Endothelial cell of umbilical vein (primary cell): ENCODE results near the gene KCNK16. TPM values are rescaled to one million over a fixed set of nuclear protein-coding genes. Genes with fewer than 3 reads are reported as not detected.

ENCODE experiments used
- BruUV-seq: library from RNA; stranded (reverse); fragments of 400-500 nt; replicated peaks from 2 replicates; lab custom pipeline; 2021; lab: Mats Ljungman, UMichigan
- CTCF ChIA-PET: fragments of 300-600, 350-600 bp; sonication (Branson Sonifier 250); formaldehyde crosslinking; loops from one replicate; lab custom pipeline; 2021; ENCODE audit warnings: antibody characterized with exemption, inconsistent platforms; lab: Charles Lee
- POLR2A ChIA-PET: fragments of 300-600, 350-600 bp; sonication (Branson Sonifier 250); formaldehyde crosslinking; loops from one replicate; lab custom pipeline; 2021; ENCODE audit warnings: antibody characterized with exemption, inconsistent platforms; lab: Charles Lee
- DNase-seq: peaks from one replicate; pipeline ENCODE4 v3.0.0-alpha.2; 2011; ENCODE audit warnings: low read depth, low spot score
- FAIRE-seq: peaks from 2 replicates; lab custom pipeline; 2011; peaks lifted over from hg19 to GRCh38; lab: Jason Lieb, UNC
- H2AFZ ChIP-seq: 2 replicates; pipeline ENCODE4 v1.6.0; 2012; ENCODE audit warnings: low read depth, low read length, control low read depth, inconsistent platforms
- H3K27ac ChIP-seq: 2 replicates; pipeline ENCODE4 v1.5.1; 2011; ENCODE audit warnings: low read depth, mild to moderate bottlenecking, control low read depth, low read length, moderate library complexity; ENCODE audit not compliant: insufficient read depth
- H3K27me3 ChIP-seq, 2 experiments: 2 replicates each; pipeline versions ENCODE4 v1.6.0 to v1.6.1; 2011; ENCODE audit warnings: low read length in 2 of 2, mixed read lengths in 1 of 2; ENCODE audit not compliant: control insufficient read depth in 2 of 2, insufficient read depth in 2 of 2
- H3K36me3 ChIP-seq, 2 experiments: 2 replicates in 1 of 2; 3 replicates in 1 of 2; pipeline ENCODE4 v1.5.1; 2011; ENCODE audit warnings: low read length in 2 of 2, mild to moderate bottlenecking in 1 of 2, moderate library complexity in 1 of 2; ENCODE audit not compliant: control insufficient read depth in 2 of 2, insufficient read depth in 2 of 2; ENCODE audit errors: extremely low read depth in 1 of 2
- H3K4me1 ChIP-seq: 3 replicates; pipeline ENCODE4 v1.5.1; 2011; ENCODE audit warnings: mild to moderate bottlenecking, low read length; ENCODE audit not compliant: control insufficient read depth, insufficient read depth; ENCODE audit errors: extremely low read depth
- H3K4me2 ChIP-seq: 2 replicates; pipeline ENCODE4 v1.6.1; 2011; ENCODE audit warnings: low read length, control low read depth, mixed read lengths; ENCODE audit not compliant: insufficient read depth
- H3K4me3 ChIP-seq, 3 experiments: fragments of 200-600 bp in 1 of 3; sonication (generic), shearing (Covaris generic) in 1 of 3; replicated peaks in 1 of 3; 2 replicates each; pipeline ENCODE4 v1.5.1; 2011 to 2016; ENCODE audit warnings: control low read depth in 3 of 3, low read length in 3 of 3, mild to moderate bottlenecking in 2 of 3, inconsistent platforms in 1 of 3, low read depth in 1 of 3, moderate library complexity in 1 of 3; ENCODE audit not compliant: insufficient read depth in 1 of 3
- H3K79me2 ChIP-seq: 2 replicates; pipeline ENCODE4 v1.6.0; 2012; ENCODE audit warnings: low read length, inconsistent platforms; ENCODE audit not compliant: control insufficient read depth, insufficient read depth
- H3K9ac ChIP-seq: replicated peaks from 2 replicates; pipeline ENCODE3; 2011; ENCODE audit warnings: low read length, control low read depth; ENCODE audit not compliant: insufficient read depth; ENCODE audit errors: extremely low read depth
- H3K9me1 ChIP-seq: replicated peaks from 3 replicates; pipeline ENCODE4 v1.6.0; 2011; ENCODE audit warnings: mild to moderate bottlenecking, low read length; ENCODE audit not compliant: control insufficient read depth, insufficient read depth; ENCODE audit errors: extremely low read depth
- H3K9me3 ChIP-seq: replicated peaks from 2 replicates; pipeline ENCODE4 v1.5.1; 2012; ENCODE audit warnings: low read length, inconsistent platforms; ENCODE audit not compliant: control insufficient read depth, insufficient read depth
- H4K20me1 ChIP-seq: replicated peaks from 2 replicates; pipeline ENCODE3; 2011; ENCODE audit warnings: mild to moderate bottlenecking, low read length; ENCODE audit not compliant: control insufficient read depth, insufficient read depth; ENCODE audit errors: extremely low read depth
- EZH2 ChIP-seq: IDR thresholded peaks from 2 replicates; pipeline ENCODE4 v1.6.1; 2012; ENCODE audit warnings: borderline replicate concordance, low read depth, mild to moderate bottlenecking, moderate library complexity, low read length, inconsistent platforms; ENCODE audit not compliant: severe bottlenecking
- MAX ChIP-seq: IDR thresholded peaks from 2 replicates; pipeline ENCODE4 v1.6.1; 2011; ENCODE audit not compliant: insufficient read depth, insufficient read length
- MYC ChIP-seq: IDR thresholded peaks from one replicate; pipeline ENCODE4 v1.6.1; 2011; ENCODE audit warnings: mild to moderate bottlenecking, low read depth, low read length
- POLR2A ChIP-seq: IDR thresholded peaks from 2 replicates; pipeline ENCODE4 v1.6.1; 2012; ENCODE audit warnings: low read depth, mild to moderate bottlenecking, control low read depth, low read length
- POLR2AphosphoS5 ChIP-seq: IDR thresholded peaks from 2 replicates; pipeline ENCODE4 v1.6.1; 2012; ENCODE audit warnings: low read depth, mild to moderate bottlenecking, control low read depth, low read length, moderate library complexity; ENCODE audit not compliant: insufficient read depth
- dilution Hi-C: fragments of 300-500 bp; cut with MboI; formaldehyde crosslinking; loops from one replicate; pipeline ENCODE4 v1.15.0; 2019; ENCODE audit warnings: low sequenced_read_pairs; ENCODE audit not compliant: extremely low pct_ligation_motif_present
- intact Hi-C: fragments of 100-400 bp; cut with micrococcal nuclease; formaldehyde crosslinking; loops from one replicate; pipeline ENCODE4 v1.10.0; 2022
- polyA plus RNA-seq, 4 experiments: library from polyadenylated mRNA; depleted of rRNA in 3 of 4; stranded (reverse) in 3 of 4; unstranded in 1 of 4; fragments of >200 nt; gene quantifications; 2 replicates each; pipeline versions ENCODE4 v1.2.1 to v1.2.3, GENCODE V29; 2011 to 2012; ENCODE audit warnings: missing spikeins in 1 of 4
- total RNA-seq: library from RNA; stranded (reverse); gene quantifications from 2 replicates; pipeline ENCODE4 v1.2.3, GENCODE V29; 2021

Gene KCNK16
- total and polyA plus RNA-seq, 2 donors (not counting 3 experiments of a cell fraction or from before 2014, with no cell fraction given), result not detected

GRCh38 chr6:39269961-39270360 is 52.5 kb downstream of the KCNK16 start:
- Histone ChIP-seq H2AFZ (no peak overlapping the region), H3K9me3 (no peaks in the 10 kb centered on the region), H3K4me1 (no peaks in the 10 kb centered on the region), H4K20me1 (no peaks in the 10 kb centered on the region), H3K9me1 (no peaks in the 10 kb centered on the region), H3K4me2 (no peak overlapping the region), H3K27me3 (no peaks in the 10 kb centered on the region), H3K36me3 (no peaks in the 10 kb centered on the region), H3K4me3 (no peak overlapping the region), H3K9ac (no peak overlapping the region), H3K27ac (no peak overlapping the region), H3K79me2 (no peaks in the 10 kb centered on the region)
- DNase-seq (no peak), FAIRE-seq (no peak)
- intact Hi-C loops (no loop called here), dilution Hi-C loops (no loop called here)
- ChIA-PET CTCF (no interaction called here), POLR2A (no interaction called here)
- TF ChIP-seq MYC, result no peak
- BruUV-seq, result no TSS peak

- dilution Hi-C loops (no loop called here), intact Hi-C loops (no loop called here)
- Histone ChIP-seq H3K9me3 (no peaks in the 10 kb centered on the region), H3K4me3 (no peak overlapping the region), H3K27ac (no peak overlapping the region), H3K9me1 (no peaks in the 10 kb centered on the region), H3K4me2 (no peak overlapping the region), H4K20me1 (no peaks in the 10 kb centered on the region), H3K79me2 (no peaks in the 10 kb centered on the region), H3K36me3 (no peaks in the 10 kb centered on the region), H3K27me3 (no peaks in the 10 kb centered on the region), H3K4me1 (no peaks in the 10 kb centered on the region), H3K9ac (no peak overlapping the region), H2AFZ (no peak overlapping the region)
- TF ChIP-seq POLR2AphosphoS5 (no peak), MAX (no peak), POLR2A (no peak), EZH2 (no peak)
- BruUV-seq, result no TSS peak
- no peak for DNase-seq
- FAIRE-seq, result no peak
- POLR2A ChIA-PET, result no interaction called here
- CTCF ChIA-PET, result interaction anchor here (1.3 kb wide), 1 partner anchor 25 kb away, joined by 3 read pairs; no protein-coding TSS in a partner anchor
Measured at GRCh38 chr6:39268721-39269120, 53.8 kb downstream of the KCNK16 start.
